GM12801 (cell line): Measurements from ENCODE around the gene TMED9.

Experiments
- CTCF ChIP-seq: IDR thresholded peaks from one replicate; pipeline ENCODE4 v1.5.1; 2011; ENCODE audit warnings: control low read depth; ENCODE audit not compliant: insufficient read length; ENCODE audit errors: extremely low read depth

The TMED9 gene

DNA sequence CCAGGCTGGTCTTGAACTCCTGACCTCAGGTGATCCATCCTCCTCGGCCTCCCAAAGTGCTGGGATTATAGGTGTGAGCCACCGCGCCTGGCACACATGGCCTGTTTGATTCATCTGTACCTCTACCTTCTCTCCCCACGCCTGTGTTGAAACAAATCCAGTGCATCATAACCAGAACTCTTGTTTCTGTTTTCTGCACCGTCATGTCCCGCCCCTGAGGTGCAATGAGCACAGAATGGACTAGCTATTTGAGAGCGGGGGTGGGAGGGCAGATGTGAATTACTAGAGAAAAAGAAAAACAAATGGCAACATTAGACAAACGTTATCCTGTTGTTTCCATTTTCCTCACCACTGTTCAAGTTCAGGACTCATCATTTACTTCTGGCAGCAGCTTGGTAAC, 27.0 kb upstream of the TMED9 start:
- TF ChIP-seq CTCF = no peak

DNA sequence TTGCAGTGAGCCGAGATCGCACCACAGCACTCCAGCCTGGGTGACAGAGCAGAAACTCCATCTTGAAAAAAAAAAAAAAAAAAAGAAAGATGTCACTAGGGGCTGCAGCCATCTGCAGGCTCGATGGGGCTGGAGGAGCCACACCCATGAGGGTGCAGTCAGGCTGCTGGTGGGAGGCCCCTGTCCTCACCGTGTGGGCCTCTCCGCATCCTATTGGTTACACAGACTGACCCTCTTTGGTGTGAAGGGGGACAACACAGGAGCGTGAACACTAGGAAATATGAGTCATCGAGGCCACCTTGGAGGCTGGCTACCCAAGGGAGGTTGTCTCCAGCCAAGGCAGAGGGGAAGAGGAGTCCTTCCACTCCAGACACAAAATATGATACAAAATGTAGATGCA, 23.7 kb upstream of the TMED9 start:
- TF ChIP-seq CTCF = no peak

- no peak for TF ChIP-seq CTCF
These were observed 22.1 kb upstream of the TMED9 start for GRCh38 chr5:177569894-177570293.

DNA sequence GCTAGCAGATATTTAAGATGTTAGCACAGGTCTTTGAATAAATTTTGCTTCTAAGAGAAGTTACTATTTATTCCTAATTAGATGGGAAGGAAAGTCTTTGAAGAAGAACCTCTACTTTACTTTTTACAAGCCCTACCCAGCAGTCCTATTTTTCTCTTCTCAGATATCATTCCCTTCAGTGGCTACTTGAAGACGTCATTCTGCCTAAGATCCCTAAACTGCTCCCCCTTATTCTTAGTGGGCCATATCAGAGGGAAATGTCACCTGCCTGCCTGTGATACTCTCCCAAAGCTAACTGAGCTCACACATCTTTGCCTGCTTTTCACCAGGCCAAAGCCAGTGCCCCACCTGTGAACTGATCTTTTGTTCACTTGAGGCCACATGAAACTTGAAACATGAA, 16.5 kb upstream of the TMED9 start:
- no peak for TF ChIP-seq CTCF

DNA sequence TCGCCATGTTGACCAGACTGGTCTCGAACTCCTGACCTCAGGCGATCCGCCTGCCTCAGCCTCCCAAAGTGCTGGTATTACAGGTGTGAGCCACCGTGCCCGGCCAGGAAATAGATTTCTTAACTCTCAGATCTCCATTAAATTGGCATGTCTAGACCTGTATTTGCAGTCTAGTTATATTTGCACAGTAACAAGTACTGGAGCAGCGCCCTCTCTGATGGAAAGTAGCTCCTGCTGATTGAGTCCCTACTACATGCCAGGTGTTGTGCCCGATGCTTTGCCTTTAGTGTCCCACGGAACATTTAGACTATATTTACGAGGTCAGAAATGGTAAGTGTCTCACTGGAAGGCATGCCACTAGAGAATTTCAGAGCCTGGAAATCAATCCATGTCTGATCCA, 15.8 kb upstream of the TMED9 start:
- TF ChIP-seq CTCF = no peak

DNA sequence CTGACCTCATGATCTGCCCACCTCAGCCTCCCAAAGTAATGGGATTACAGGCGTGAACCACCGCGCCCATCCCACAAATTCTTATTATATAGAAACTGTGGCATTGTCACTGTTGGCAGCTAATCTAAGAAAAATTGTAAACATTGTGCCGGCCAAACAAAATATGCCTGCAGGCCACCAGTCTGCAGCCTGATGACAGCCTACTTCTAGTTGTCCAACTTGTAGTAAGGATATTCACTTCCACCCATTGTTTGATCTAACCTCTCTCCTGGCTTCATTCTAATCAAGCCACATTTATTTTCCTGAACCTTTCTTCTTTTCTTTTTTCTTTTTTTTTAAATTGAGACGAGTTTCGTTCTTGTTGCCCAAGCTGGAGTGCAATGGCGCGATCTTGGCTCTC, 13.7 kb upstream of the TMED9 start:
- no peak for TF ChIP-seq CTCF

- TF ChIP-seq CTCF = no peak
These were observed 3.5 kb upstream of the TMED9 start for GRCh38 chr5:177588413-177588909.

GRCh38 chr5:177590406-177590805, 1.6 kb upstream of the TMED9 start:
- TF ChIP-seq CTCF = no peak
